ENCODE data around the gene OR4D1. TPM values are rescaled to one million over a fixed set of nuclear protein-coding genes. Genes with fewer than 3 reads are reported as not detected.

The OR4D1 gene
- total and polyA plus RNA-seq, 9 of the 15 experiments (the other 6 are each of a cell fraction or from before 2014, with no cell fraction given), result not detected

- TF ChIP-seq, protein P1, sequence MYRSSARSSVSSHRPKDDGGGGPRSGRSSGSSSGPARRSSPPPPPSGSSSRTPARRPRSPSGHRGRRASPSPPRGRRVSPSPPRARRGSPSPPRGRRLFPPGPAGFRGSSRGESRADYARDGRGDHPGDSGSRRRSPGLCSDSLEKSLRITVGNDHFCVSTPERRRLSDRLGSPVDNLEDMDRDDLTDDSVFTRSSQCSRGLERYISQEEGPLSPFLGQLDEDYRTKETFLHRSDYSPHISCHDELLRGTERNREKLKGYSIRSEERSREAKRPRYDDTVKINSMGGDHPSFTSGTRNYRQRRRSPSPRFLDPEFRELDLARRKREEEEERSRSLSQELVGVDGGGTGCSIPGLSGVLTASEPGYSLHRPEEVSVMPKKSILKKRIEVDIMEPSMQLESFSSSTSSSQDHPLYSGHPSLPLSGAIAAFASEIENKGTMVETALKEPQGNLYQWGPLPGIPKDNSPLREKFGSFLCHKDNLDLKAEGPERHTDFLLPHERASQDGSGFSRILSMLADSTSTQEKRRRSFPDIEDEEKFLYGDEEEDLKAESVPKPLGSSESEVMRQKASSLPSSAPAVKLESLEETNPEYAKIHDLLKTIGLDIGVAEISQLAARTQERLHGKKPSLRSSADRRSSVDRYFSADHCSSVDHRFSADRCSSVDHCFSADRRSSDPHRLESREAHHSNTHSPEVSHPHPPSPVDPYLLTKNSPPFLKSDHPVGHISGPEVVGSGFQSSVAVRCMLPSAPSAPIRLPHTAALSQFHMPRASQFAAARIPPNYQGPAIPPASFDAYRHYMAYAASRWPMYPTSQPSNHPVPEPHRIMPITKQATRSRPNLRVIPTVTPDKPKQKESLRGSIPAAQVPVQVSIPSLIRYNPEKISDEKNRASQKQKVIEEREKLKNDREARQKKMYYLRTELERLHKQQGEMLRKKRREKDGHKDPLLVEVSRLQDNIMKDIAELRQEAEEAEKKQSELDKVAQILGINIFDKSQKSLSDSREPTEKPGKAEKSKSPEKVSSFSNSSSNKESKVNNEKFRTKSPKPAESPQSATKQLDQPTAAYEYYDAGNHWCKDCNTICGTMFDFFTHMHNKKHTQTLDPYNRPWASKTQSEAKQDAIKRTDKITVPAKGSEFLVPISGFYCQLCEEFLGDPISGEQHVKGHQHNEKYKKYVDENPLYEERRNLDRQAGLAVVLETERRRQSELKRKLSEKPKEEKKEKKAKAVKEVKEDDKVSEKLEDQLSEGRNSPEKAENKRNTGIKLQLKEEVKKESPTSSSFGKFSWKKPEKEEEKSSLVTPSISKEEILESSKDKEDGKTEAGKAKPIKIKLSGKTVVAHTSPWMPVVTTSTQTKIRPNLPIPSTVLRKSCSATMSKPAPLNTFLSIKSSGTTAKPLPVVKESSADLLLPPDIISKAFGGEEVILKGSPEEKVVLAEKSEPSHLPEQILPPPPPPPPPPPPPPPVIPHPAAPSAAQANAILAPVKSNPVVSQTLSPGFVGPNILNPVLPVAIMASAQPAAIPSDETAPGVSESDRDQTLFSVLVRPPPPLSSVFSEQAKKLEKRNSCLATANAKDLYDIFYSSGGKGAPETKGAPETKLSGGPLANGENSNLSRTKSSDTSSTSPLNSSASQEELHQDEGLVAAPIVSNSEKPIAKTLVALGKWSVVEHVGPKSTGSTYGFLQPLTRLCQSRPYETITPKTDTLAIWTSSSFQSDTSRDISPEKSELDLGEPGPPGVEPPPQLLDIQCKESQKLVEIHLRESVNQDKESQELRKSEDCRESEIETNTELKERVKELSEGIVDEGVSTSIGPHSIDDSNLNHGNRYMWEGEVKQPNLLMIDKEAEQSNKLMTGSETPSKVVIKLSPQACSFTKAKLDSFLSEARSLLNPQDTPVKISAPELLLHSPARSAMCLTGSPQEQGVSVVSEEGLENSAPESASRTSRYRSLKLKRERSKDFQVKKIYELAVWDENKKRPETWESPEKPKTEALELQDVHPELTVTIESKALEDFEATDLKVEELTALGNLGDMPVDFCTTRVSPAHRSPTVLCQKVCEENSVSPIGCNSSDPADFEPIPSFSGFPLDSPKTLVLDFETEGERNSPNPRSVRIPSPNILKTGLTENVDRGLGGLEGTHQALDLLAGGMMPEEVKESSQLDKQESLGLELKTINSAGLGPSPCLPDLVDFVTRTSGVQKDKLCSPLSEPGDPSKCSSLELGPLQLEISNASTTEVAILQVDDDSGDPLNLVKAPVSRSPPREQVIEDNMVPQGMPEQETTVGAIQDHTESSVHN (IDR thresholded peaks at IDR 0.05; ENCODE audit: borderline replicate concordance in 1 of 2, low read depth in 1 of 2), result no peak
- TF ChIP-seq MCM7 (IDR thresholded peaks at IDR 0.05) (no peak), ZNF239 (CRISPR knock-in tag; IDR thresholded peaks at IDR 0.05) (peak; percentile 71), FOXK2 (conservative IDR thresholded peaks at IDR 0.05 in 1 of 2, IDR thresholded peaks at IDR 0.05 in 1 of 2; ENCODE audit: low read depth in 2 of 2) (no peak; a peak in 1 of 4 replicates), ID3 (CRISPR knock-in tag; IDR thresholded peaks at IDR 0.05) (no peak), ID3 (tag; IDR thresholded peaks at IDR 0.05) (no peak), SIRT6 (IDR thresholded peaks at IDR 0.05; ENCODE audit: low read depth, low read length) (no peak), TEAD4 (IDR thresholded peaks at IDR 0.05; ENCODE audit: low read length) (no peak; the same call in 1 of the 2 replicates), TEAD4 (CRISPR knock-in tag; IDR thresholded peaks at IDR 0.05; ENCODE audit: borderline replicate concordance) (no peak), ZSCAN32 (CRISPR knock-in tag; IDR thresholded peaks at IDR 0.05) (no peak), MYBL2 (IDR thresholded peaks at IDR 0.05; ENCODE audit: low read depth) (no peak), MYBL2 (CRISPR knock-in tag; IDR thresholded peaks at IDR 0.05; ENCODE audit: borderline replicate concordance) (no peak), POLR2H (tag; IDR thresholded peaks at IDR 0.05; ENCODE audit: low read depth) (no peak), CBFB (CRISPR knock-in tag; IDR thresholded peaks at IDR 0.05) (no peak), ZNF699 (CRISPR knock-in tag; IDR thresholded peaks at IDR 0.05; ENCODE audit: insufficient replicate concordance) (no peak), KDM4B (IDR thresholded peaks at IDR 0.05; ENCODE audit: borderline replicate concordance in 2 of 2, low read depth in 1 of 2) (no peak; a peak in 1 of 4 replicates), POLR2AphosphoS2 (IDR thresholded peaks at IDR 0.05; ENCODE audit: low read length) (no peak)
- TF ChIP-seq, protein P2, sequence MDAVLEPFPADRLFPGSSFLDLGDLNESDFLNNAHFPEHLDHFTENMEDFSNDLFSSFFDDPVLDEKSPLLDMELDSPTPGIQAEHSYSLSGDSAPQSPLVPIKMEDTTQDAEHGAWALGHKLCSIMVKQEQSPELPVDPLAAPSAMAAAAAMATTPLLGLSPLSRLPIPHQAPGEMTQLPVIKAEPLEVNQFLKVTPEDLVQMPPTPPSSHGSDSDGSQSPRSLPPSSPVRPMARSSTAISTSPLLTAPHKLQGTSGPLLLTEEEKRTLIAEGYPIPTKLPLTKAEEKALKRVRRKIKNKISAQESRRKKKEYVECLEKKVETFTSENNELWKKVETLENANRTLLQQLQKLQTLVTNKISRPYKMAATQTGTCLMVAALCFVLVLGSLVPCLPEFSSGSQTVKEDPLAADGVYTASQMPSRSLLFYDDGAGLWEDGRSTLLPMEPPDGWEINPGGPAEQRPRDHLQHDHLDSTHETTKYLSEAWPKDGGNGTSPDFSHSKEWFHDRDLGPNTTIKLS (IDR thresholded peaks at IDR 0.05; ENCODE audit: borderline replicate concordance, low read depth), result no peak
These were observed 37.0 kb downstream of the OR4D1 start (continued) for GRCh38 chr17:58184986-58185761.
